HG02852 (cell line): ENCODE results near the gene DDIT3.
"Not testable (repeated sequence)": the region's sequence is repeated elsewhere in the genome, so short reads cannot be mapped to it uniquely, and the experiment has no call there.

Source experiments
- ATAC-seq: cut with Tn5 transposase; IDR thresholded peaks from one replicate; pipeline ENCODE4 v1.9.1; 2021; ENCODE audit warnings: mild to moderate bottlenecking, moderate library complexity; ENCODE audit not compliant: unreplicated experiment

DDIT3 gene

DNA sequence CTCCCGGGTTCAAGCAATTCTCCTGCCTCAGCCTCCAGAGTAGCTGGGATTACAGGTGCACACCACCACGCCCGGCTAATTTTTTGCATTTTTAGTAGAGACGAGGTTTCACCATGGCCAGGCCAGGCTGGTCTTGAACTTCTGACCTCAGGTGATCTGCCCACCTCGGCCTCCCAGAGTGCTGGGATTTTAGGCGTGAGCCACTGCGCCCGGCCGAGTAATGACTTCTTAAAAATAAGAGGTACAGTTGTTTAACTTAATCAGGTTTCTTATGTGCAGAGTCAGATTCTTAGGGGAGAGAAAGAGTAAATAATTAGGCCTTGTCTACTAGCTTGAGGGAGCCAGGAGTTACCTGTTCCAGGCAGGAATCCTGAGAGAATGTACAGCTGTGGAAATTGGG is 6.1 kb downstream of the DDIT3 start:
- ATAC-seq = not testable (repeated sequence)

DNA sequence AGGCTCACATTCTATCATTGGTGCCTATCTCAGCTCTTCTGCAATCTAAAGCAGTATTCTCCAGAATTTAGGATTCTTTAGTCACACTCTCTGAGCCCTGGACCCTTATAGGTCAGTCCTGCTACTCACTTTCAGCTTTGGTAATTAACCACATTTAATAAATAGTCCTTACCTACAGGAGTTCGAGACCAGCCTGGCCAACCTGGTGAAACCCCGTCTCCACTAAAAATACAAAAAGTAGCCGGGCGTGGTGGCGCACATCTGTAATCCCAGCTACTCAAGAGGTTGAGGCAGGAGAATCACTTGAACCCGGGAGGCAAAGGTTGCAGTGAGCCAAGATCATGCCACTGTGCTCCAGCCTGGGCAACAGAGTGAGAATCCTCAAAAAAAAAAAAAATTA is 6.6 kb downstream of the DDIT3 start:
- not testable (repeated sequence) for ATAC-seq

DNA sequence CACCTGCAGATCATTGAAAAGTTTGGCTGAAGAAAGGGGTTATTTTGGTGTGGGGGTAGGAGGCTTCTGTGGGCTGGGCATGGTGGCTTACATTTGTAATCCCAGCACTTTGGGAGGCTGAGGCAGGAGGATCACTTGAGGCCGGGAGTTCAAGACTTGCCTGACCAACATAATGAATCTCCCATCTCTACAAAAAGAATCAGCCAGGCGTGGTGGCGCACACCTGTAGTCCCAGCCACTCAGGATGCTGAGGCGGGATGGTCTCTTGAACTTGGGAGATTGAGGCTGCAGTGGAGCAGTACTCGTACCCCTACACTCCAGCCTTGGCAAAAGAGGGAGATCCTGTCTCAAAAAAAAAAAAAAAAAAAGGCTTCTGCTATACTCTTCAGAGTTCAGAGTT is 7.0 kb downstream of the DDIT3 start:
- ATAC-seq = no peak

DNA sequence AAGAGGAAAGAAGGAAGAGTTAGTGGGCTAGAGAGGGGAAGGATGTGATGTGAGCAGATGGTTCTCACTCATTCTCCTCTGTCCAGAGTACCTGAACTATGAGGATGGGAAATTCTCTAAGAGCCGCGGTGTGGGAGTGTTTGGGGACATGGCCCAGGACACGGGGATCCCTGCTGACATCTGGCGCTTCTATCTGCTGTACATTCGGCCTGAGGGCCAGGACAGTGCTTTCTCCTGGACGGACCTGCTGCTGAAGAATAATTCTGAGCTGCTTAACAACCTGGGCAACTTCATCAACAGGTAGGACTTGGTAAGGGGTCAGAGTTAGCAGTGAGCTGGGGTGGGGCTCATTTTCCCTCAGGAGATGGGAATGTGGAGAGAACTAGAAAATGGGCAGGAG is 7.6 kb downstream of the DDIT3 start:
- no peak for ATAC-seq

DNA sequence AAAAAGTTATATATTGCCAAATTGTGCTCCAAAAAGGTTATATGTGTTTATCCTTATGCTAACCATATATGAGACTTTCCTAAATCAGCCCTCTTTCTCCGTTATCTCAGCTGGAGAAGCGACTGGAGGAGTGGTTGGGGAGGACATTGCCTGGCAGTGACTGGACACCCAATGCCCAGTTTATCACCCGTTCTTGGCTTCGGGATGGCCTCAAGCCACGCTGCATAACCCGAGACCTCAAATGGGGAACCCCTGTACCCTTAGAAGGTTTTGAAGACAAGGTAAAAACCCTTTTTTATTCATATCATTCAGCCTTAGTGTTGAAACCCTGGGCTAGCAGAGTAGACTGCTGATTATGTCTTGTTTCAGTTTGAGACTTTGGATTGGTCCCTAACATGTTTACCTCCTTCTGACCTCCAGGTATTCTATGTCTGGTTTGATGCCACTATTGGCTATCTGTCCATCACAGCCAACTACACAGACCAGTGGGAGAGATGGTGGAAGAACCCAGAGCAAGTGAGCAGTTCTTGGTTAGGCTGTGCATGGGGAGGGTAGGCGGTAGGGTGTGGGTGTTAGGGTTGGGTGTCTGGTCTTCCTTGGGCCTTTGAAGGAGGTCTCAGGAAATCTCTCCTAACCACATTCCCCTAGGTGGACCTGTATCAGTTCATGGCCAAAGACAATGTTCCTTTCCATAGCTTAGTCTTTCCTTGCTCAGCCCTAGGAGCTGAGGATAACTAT is 8.6 kb downstream of the DDIT3 start:
- no peak for ATAC-seq

DNA sequence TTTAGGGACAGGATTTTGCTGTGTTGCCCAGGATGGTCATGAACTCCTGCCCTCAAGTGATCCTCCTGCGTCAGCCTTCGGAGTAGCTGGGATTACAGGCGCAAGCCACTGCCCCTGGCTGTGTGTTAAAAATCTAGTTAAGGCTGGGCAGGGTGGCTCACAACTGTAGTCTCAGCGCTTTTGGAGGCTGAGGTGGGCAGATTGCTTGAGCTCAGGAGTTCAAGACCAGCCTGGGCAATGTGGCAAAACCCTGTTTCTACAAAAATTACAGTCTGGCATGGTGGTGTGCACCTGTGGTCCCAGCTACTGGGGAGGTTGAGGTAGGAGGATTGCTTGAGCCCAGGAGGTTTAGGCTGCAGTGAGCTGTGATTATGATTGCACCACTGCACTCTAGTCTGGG is 9.2 kb downstream of the DDIT3 start:
- no peak for ATAC-seq

DNA sequence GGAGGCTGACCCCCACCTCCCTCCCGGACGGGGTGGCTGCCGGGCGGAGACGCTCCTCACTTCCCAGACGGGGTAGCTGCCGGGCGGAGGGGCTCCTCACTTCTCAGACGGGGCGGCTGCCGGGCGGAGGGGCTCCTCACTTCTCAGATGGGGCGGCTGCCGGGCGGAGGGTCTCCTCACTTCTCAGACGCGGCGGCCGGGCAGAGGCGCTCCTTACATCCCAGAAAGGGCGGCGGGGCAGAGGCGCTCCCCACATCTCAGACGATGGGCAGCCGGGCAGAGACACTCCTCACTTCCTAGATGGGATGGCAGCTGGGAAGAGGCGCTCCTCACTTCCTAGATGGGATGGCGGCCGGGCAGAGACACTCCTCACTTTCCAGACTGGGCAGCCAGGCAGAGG is 12.5 kb downstream of the DDIT3 start:
- not testable (repeated sequence) for ATAC-seq

DNA sequence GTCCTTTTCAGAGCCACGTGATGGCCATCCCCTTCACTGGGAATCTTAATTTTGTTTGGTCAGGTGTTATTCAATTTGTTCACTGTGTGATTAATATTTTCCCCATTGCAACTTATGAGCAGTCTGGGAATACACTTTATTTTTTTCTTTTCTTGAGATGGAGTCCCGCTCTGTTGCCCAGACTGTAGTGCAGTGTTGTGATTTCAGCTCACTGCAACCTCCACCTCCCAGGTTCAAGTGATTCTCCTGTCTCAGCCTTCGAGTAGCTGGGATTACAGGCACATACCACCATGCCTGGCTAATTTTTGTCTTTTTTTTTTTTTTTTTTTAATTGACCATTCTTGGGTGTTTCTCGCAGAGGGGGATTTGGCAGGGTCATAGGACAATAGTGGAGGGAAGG is 13.8 kb downstream of the DDIT3 start:
- ATAC-seq = not testable (repeated sequence)

DNA sequence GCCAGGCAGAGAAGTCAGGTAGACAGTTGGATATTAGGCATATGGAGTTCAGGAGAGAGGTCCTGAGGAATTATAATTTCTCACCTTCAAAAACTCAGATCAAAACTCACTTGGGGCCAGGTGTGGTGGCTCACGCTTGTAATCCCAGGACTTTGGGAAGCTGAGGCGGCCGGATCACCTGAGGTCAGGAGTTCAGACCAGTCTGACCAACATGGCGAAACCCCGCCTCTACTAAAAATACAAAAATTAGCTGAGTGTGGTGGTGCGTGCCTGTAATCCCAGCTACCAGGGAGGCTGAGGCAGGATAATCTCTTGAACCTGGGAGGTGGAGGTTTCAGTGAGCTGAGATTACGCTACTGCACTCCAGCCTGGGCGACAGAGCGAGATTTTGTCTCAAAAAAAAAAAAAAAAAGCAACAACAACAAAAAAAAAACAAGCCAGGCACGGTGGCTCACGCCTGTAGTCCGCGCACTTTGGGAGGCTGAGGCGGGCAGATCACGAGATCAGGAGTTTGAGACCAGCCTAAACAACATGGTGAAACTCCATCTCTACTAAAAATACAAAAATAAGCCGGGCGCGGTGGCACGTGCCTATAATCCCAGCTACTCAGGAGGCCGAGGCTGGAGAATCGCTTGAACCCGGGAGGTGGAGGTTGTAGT is 17.9 kb downstream of the DDIT3 start:
- ATAC-seq = not testable (repeated sequence)

DNA sequence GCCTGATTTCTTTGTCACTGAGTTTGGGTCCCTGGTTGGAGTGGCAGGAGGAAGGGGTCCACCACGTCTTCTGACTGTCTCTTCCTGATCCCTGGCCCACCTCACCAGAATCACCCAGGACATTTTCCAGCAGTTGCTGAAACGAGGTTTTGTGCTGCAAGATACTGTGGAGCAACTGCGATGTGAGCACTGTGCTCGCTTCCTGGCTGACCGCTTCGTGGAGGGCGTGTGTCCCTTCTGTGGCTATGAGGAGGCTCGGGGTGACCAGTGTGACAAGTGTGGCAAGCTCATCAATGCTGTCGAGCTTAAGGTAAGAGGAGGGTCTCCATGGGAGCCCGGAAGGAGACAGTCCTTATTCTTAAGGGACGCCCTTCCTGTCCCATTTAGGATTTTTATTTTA is 20.1 kb downstream of the DDIT3 start:
- ATAC-seq = no peak

DNA sequence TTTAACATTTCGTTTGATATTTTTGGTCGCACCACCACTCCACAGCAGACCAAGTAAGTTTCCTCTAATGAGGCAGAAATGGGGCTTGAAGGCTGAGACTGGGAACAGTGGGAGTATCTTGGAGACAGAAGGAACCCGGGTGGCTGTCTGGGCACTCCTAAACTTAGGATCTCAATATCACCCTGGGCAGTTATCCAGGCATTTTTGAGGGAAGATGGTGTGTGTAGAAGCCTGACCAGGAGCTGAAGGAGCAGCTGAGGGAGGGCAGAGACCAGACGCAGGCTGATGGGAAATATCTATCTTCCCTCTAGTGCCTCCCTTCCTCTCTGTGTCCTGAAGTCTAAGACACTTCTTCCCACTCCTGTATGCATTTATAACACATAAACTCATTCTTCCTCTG is 21.7 kb downstream of the DDIT3 start:
- ATAC-seq = no peak

DNA sequence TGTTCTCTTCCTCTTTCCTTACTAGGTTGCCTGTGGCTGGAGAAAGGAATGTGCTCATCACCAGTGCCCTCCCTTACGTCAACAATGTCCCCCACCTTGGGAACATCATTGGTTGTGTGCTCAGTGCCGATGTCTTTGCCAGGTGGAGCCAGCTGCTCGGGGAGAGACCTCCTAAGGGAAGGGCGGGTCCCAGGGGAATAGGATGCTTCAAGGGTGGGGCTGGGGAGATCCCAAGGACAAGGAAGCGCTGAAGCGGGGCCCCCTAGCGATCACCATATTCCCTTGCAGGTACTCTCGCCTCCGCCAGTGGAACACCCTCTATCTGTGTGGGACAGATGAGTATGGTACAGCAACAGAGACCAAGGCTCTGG is 22.2 kb downstream of the DDIT3 start:
- ATAC-seq = no peak

DNA sequence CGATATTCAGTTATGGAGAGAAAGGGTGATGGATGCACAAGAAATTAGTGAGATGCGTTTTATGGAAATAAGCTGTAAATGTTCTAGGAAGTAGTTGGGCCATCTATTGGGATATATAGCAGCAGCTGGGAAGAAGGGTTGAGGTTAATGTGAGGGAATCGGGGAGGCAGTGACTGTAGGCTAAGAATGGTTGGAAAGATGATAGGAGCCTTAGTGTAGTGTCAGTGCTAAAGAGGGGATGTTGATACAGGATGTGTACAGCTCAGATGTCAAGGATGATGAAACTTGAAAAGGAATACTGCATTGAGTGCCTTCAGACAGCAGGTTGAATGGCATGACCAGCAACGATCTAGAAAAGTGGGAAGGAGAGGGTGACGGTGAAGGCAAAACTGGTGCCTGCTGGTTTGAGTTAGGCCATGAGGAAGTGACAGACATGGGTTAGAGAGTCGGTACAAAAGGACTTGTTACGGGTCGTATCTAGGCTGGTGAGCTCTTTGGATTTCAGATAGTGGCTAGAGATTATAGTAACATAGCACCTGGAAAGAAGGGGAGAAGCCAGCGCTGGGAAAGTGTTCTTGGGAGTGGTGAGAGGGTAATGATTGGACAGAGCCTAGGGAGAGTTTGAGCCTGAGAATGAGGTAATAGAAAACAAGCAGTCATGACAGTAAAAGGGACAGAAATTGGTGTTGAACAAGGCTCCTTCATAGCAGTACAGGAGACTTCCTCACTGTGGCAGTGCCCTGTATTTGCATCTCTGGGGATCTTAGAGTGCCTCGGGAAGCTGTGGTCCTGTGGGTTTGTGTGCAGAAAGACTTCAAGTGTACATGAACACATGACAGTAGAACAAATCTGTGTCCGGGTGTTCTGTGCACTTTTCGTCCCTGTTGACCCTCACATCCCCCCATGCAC is 22.8 kb downstream of the DDIT3 start:
- ATAC-seq = no peak

DNA sequence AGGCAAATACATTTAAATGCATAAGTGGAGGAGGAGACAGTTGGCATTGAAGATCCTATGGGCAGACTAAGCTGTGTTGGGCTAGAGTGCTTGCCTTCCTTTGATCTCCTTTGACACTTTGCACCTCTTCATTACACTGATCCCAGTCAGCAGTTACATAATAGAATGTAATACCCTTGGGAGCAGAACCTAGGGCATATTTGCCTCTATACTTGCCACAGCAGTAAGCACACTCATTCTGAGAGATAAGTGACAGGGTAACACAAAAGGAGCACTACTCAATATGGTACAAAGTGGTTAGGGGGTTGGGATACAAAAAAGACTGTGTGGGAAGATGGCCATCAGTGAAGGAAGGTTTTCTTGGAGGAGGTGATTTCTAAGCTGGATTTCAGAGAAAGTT is 23.5 kb downstream of the DDIT3 start:
- ATAC-seq = no peak

DNA sequence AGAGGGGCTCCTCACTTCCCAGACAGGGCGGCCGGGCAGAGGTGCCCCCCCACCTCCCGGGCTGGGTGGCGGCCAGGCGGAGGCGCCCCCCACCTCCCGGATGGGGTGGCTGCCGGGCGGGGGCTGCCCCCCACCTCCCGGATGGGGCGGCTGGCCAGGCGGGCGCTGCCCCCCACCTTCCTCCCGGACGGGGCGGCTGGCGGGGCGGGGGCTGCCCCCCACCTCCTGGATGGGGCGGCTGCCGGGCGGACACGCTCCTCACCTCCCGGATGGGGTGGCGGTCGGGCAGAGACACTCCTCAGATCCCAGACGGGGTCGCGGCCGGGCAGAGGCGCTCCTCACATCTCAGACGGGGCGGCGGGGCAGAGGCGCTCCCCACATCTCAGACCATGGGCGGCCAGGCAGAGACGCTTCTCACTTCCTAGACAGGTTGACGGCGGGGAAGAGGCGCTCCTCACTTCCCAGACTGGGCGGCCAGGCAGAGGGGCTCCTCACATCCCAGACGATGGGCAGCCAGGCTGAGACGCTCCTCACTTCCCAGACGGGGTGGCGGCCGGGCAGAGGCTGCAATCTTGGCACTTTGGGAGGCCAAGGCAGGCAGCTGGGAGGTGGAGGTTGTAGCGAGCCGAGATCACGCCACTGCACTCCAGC is 25.1 kb downstream of the DDIT3 start:
- ATAC-seq = not testable (repeated sequence)

DNA sequence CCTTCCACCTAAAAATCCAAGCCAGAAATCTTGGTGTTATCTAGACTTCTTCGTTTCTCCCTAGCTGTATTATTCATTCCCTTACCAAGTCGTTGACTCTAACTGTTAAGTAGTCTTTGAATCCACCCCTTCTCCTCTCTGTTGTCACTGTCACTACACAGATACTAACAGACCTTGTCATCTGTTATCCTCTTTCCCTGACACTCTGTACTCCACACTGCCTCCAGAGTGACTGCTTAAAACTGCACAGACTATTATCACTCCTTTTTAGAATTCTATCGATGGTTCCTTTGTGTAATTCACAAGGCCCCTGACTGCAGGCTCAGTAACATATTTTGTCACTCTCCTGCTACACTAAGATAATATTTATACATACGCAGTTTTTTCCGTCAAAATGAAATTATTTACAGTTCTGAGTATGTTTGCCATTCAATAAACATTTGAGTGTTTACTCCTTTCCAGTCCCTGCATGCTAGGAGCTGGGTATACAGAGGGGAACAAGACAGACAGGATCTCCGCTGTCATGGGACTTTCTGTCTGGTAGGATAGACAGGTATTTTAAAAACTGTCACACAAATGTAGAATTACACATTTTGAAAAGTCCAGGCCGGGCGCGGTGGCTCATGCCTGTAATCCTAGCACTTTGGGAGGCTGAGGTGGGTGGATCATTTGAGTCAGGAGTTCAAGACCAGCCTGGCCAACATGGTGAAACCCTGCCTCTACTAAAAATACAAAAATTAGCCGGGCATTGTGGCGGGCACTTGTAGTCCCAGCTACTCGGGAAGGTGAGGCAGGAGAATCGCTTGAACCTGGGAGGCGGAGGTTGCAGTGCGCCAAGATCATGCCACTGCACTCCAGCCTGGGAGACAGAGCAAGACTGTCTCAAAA is 28.7 kb downstream of the DDIT3 start:
- no peak for ATAC-seq

DNA sequence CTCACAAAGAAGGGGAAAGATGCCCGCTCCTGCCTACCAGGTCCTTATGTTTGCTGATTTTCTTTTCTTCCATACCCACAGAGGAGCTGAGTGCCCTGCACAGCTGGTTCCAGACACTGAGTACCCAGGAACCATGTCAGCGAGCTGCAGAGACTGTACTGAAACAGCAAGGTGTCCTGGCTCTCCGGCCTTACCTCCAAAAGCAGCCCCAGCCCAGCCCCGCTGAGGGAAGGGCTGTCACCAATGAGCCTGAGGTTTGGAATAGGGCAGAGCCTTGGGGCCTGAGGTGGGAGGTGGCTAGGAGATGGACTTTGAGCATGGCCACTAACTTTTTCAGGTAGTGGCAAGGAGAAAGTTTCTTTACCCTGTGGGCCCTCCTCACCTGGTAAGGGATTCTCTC is 30.2 kb downstream of the DDIT3 start:
- no peak for ATAC-seq

DNA sequence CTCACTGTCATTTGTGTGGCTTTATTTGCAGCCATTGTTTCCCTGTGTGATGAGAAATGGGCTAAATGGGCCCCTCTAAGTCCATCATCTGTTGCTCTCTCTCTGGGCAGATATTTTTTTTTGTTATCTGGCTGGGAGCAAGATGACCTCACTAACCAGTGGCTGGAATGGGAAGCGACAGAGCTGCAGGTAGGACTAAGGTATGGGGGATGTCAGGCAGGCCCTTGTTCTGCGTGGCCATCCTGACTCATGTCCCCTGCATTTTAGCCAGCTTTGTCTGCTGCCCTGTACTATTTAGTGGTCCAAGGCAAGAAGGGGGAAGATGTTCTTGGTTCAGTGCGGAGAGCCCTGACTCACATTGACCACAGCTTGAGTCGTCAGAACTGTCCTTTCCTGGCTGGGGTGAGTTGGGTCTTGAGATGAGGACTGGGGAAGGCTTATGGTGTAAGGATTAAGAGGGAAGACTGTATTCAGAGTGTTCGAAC is 31.1 kb downstream of the DDIT3 start:
- ATAC-seq = no peak

DNA sequence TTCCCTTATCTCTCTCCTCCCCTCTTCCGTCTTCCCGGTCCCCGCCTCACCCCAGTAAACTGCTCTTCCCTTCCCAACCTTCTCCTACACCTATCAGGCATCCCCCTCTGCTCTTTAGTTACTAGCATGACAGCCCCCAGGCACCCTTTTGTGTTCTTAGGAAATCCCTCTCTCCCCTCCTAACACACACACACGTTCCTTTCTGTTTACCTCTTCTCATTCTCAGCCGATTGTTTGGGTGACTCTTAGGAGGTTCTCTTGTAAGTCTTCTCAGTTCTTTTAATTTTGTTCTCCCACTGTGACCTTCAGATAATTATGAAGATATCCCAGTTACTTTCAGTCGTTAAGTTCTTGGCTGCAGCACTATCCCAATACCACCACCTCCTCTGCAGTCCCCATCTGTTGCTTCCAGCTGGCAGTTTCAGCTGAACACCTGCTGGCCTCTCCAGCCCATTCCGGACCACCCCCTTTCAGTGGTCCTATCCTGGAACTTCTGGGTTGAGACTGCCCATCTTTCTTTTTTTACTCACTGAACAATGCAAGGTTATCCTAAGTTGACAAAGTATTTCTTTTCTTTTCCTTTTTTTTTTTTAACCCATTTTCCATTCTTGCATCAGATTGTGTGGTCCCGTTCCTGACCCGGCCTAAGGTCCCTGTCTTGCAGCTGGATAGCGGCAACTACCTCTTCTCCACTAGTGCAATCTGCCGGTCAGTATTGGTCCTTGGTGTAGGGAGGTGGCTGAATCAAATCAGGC is 31.7 kb downstream of the DDIT3 start:
- ATAC-seq = no peak
